NCI-H2196 treated with DMSO at 0.1 percent for 48 hours (cell line): Measurements from ENCODE around the gene DHX15.

Experiments used
- DNase-seq: peaks from one replicate; lab custom pipeline; 2025; ENCODE audit not compliant: unreplicated experiment; lab: John Stamatoyannopoulos, UW

The DHX15 gene

GRCh38 chr4:24583451-24584210 lies 723 bp downstream of the DHX15 start:
- peak; percentile 66 for DNase-seq

- DNase-seq: no peak
Observed at GRCh38 chr4:24582235-24582832, 2.0 kb downstream of the DHX15 start.

- DNase-seq: no peak
Observed at GRCh38 chr4:24578364-24578763, 6.0 kb downstream of the DHX15 start.

GRCh38 chr4:24576276-24576675 lies 8.1 kb downstream of the DHX15 start:
- DNase-seq: no peak

GRCh38 chr4:24574236-24574635 lies 10.1 kb downstream of the DHX15 start:
- no peak for DNase-seq

- no peak for DNase-seq
Observed at GRCh38 chr4:24573582-24573981, 10.8 kb downstream of the DHX15 start.

- DNase-seq: no peak
Observed at GRCh38 chr4:24570574-24571236, 13.6 kb downstream of the DHX15 start.

- DNase-seq: no peak
Observed at GRCh38 chr4:24570172-24570571, 14.2 kb downstream of the DHX15 start.

GRCh38 chr4:24569662-24570061 lies 14.7 kb downstream of the DHX15 start:
- DNase-seq: no peak

GRCh38 chr4:24568425-24568824 lies 15.9 kb downstream of the DHX15 start:
- no peak for DNase-seq

GRCh38 chr4:24565054-24565453 lies 19.3 kb downstream of the DHX15 start:
- DNase-seq: no peak

GRCh38 chr4:24564488-24564887 lies 19.9 kb downstream of the DHX15 start:
- no peak for DNase-seq

- no peak for DNase-seq
Observed at GRCh38 chr4:24561438-24562139, 22.8 kb downstream of the DHX15 start.

- no peak for DNase-seq
Observed at GRCh38 chr4:24560868-24561368, 23.4 kb downstream of the DHX15 start.

- DNase-seq: no peak
Observed at GRCh38 chr4:24559889-24560288, 24.5 kb downstream of the DHX15 start.

- no peak for DNase-seq
Observed at GRCh38 chr4:24559032-24559821, 25.1 kb downstream of the DHX15 start.

- DNase-seq: no peak
Observed at GRCh38 chr4:24557026-24558025, 27.0 kb downstream of the DHX15 start.

GRCh38 chr4:24551492-24552289 lies 32.7 kb downstream of the DHX15 start:
- DNase-seq: no peak
